SK-N-SH (cell line): Measurements from ENCODE around the gene PRKN. TPM values are rescaled to one million over a fixed set of nuclear protein-coding genes. Genes with fewer than 3 reads are reported as not detected.

Experiments used
- CTCF ChIA-PET: fragments of 300-600, 350-600 bp; formaldehyde crosslinking; extraction: SDS; loops from one replicate; lab custom pipeline; 2021; lab: Yijun Ruan, JAX
- POLR2A ChIA-PET: fragments of 350-600 bp; sonication (Branson Sonifier 250); formaldehyde crosslinking; extraction: SDS; loops from one replicate; lab custom pipeline; 2020; ENCODE audit warnings: antibody characterized with exemption, inconsistent platforms; lab: Yijun Ruan, JAX
- DNase-seq: peaks from one replicate; pipeline ENCODE4 v3.0.0; 2012
- H2AFZ ChIP-seq: fragments of 200-600 bp; sonication (generic); 2 replicates; pipeline ENCODE4 v1.8.1; 2016; ENCODE audit warnings: antibody characterized with exemption, mild to moderate bottlenecking, low read depth
- H3F3A ChIP-seq: fragments of 200-600 bp; sonication (generic); replicated peaks from 2 replicates; pipeline ENCODE3; 2016; ENCODE audit warnings: antibody characterized with exemption, mild to moderate bottlenecking; ENCODE audit not compliant: insufficient read depth
- H3K27ac ChIP-seq, 2 experiments: fragments of 200-500 bp in 1 of 2; fragments of 200-600 bp in 1 of 2; sonication (Bioruptor generic) in 1 of 2; sonication (generic), shearing (Covaris generic) in 1 of 2; 2 replicates each; pipeline versions ENCODE4 v1.5.1 to v1.6.1; 2014 to 2016; ENCODE audit warnings: low read depth in 2 of 2, inconsistent platforms in 1 of 2, low read length in 1 of 2, mild to moderate bottlenecking in 1 of 2, mixed read lengths in 1 of 2
- H3K27me3 ChIP-seq: fragments of 200-600 bp; sonication (generic), shearing (Covaris generic); 2 replicates; pipeline ENCODE4 v1.6.1; 2016; ENCODE audit warnings: mixed run types; ENCODE audit not compliant: insufficient read depth
- H3K36me3 ChIP-seq, 2 experiments: fragments of 200-500 bp in 1 of 2; fragments of 200-600 bp in 1 of 2; sonication (Bioruptor generic) in 1 of 2; sonication (generic) in 1 of 2; replicated peaks in 1 of 2; 2 replicates each; pipeline versions ENCODE3 to v1.5.1; 2014 to 2016; ENCODE audit warnings: low read length in 1 of 2, mild to moderate bottlenecking in 1 of 2; ENCODE audit not compliant: insufficient read depth in 2 of 2, control insufficient read depth in 1 of 2
- H3K4me1 ChIP-seq, 2 experiments: fragments of 200-500 bp in 1 of 2; fragments of 200-600 bp in 1 of 2; sonication (Bioruptor generic) in 1 of 2; sonication (generic), shearing (Covaris generic) in 1 of 2; 2 replicates each; pipeline versions ENCODE4 v1.5.1 to v1.6.1; 2014 to 2016; ENCODE audit warnings: low read depth in 1 of 2, low read length in 1 of 2, mixed run types in 1 of 2; ENCODE audit not compliant: insufficient read depth in 2 of 2, control insufficient read depth in 1 of 2
- H3K4me2 ChIP-seq: fragments of 200-600 bp; sonication (generic), shearing (Covaris generic); 2 replicates; pipeline ENCODE4 v1.6.1; 2017; ENCODE audit warnings: mixed run types
- H3K4me3 ChIP-seq, 2 experiments: fragments of 200-500 bp in 1 of 2; fragments of 200-600 bp in 1 of 2; sonication (Bioruptor generic) in 1 of 2; sonication (generic), shearing (Covaris generic) in 1 of 2; 2 replicates each; pipeline versions ENCODE4 v1.5.1 to v1.8.1; 2014 to 2016; ENCODE audit warnings: low read depth in 2 of 2, inconsistent platforms in 1 of 2, low read length in 1 of 2, mild to moderate bottlenecking in 1 of 2, mixed read lengths in 1 of 2, moderate library complexity in 1 of 2
- H3K79me2 ChIP-seq: fragments of 200-600 bp; sonication (generic); 2 replicates; pipeline ENCODE4 v1.8.1; 2017; ENCODE audit warnings: mild to moderate bottlenecking; ENCODE audit not compliant: insufficient read depth
- H3K9ac ChIP-seq: fragments of 200-600 bp; sonication (generic); 2 replicates; pipeline ENCODE4 v1.6.1; 2017; ENCODE audit warnings: mixed run types
- H3K9me2 ChIP-seq: fragments of 200-600 bp; sonication (generic); 2 replicates; pipeline ENCODE4 v1.6.1; 2017; ENCODE audit warnings: mixed run types
- H3K9me3 ChIP-seq: fragments of 200-600 bp; sonication (generic); 2 replicates; pipeline ENCODE4 v1.6.1; 2017; ENCODE audit warnings: mixed run types, mild to moderate bottlenecking, moderate library complexity
- H4K20me1 ChIP-seq: fragments of 200-600 bp; sonication (generic); 2 replicates; pipeline ENCODE4 v1.6.1; 2017; ENCODE audit warnings: mild to moderate bottlenecking, mixed run types; ENCODE audit not compliant: insufficient read depth
- ELF1 ChIP-seq: IDR thresholded peaks from 2 replicates; pipeline ENCODE4 v1.4.0; 2012
- EZH2phosphoT487 ChIP-seq: fragments of 200-600 bp; sonication (generic); IDR thresholded peaks from 2 replicates; pipeline ENCODE4 v1.6.1; 2017; ENCODE audit warnings: low read depth, mixed run types, mild to moderate bottlenecking, antibody characterized with exemption, moderate library complexity, borderline replicate concordance
- GABPA ChIP-seq: IDR thresholded peaks from 2 replicates; pipeline ENCODE4 v1.4.0; 2012; ENCODE audit warnings: low read depth, mild to moderate bottlenecking
- GATA2 ChIP-seq: sonication (generic); formaldehyde crosslinking; IDR thresholded peaks from 2 replicates; pipeline ENCODE4 v1.5.0; 2020; ENCODE audit warnings: mild to moderate bottlenecking, missing genetic modification reagents
- JUND ChIP-seq: IDR thresholded peaks from 2 replicates; pipeline ENCODE4 v1.4.0; 2012
- NFIC ChIP-seq: IDR thresholded peaks from 2 replicates; pipeline ENCODE4 v1.4.0; 2012; ENCODE audit warnings: borderline replicate concordance
- RCOR1 ChIP-seq: fragments of 150-350 bp; IDR thresholded peaks from 2 replicates; pipeline ENCODE4 v1.6.1; 2017; ENCODE audit warnings: antibody characterized with exemption, low read length
- TCF12 ChIP-seq: IDR thresholded peaks from 2 replicates; pipeline ENCODE4 v1.4.0; 2012
- TEAD4 ChIP-seq: IDR thresholded peaks from 2 replicates; pipeline ENCODE4 v1.4.0; 2012; ENCODE audit warnings: mild to moderate bottlenecking, borderline replicate concordance; ENCODE audit not compliant: insufficient read depth
- YY1 ChIP-seq: IDR thresholded peaks from 2 replicates; pipeline ENCODE4 v1.4.0; 2012; ENCODE audit warnings: low read depth, mild to moderate bottlenecking
- WGBS: methylation state at CpG from one replicate; pipeline ENCODE4 v1.1.6; 2017; ENCODE audit warnings: low lambda C conversion rate; 5-methylcytosine and 5-hydroxymethylcytosine counted together
- polyA plus RNA-seq, 3 experiments: library from polyadenylated mRNA; depleted of rRNA; stranded (reverse); fragments of >200 nt; gene quantifications; 2 replicates each; pipeline ENCODE4 v1.2.3, GENCODE V29; 2012
- TF ChIP-seq, protein P1 (sequence below): IDR thresholded peaks from 2 replicates; pipeline ENCODE4; 2012
- TF ChIP-seq, protein P2 (sequence below): fragments of 150-350 bp; IDR thresholded peaks from 2 replicates; pipeline ENCODE4 v1.6.1; 2017; ENCODE audit warnings: antibody characterized with exemption, low read length, low read depth, borderline replicate concordance
- TF ChIP-seq, protein P3 (sequence below): fragments of 200-600 bp; sonication (generic); IDR thresholded peaks from 2 replicates; pipeline ENCODE4 v1.6.1; 2017; ENCODE audit warnings: antibody characterized with exemption, mild to moderate bottlenecking, moderate library complexity

PRKN gene
- polyA plus RNA-seq, 1 of the 3 experiments (the other 2 are of a cell fraction) = 0.76 TPM

DNA sequence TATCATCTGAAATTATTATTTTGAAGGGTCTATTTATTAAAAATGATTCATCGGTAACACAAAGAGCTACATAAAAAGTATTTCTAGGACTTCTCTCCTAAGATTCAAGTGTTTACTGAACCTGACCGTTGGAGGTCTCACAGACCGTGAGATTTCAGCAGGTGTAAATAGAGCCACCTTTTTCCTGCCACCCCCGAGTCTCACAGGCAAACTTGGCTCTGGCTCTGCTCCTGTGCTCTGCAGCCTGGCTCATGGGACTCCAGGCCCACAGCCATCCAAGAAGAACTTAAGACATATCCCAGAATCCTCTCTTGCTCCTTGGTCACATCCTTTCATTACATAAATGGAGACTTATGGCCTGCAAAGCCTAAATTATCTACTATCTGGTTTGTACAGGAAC is 1385.9 kb downstream of the PRKN start:
- no peak overlapping the region for H3K9ac ChIP-seq
- no peaks in the 10 kb centered on the region for H3K9me2 ChIP-seq
- no peak overlapping the region for H3K4me3 ChIP-seq
- no peaks in the 10 kb centered on the region for H3K36me3 ChIP-seq
- no peaks in the 10 kb centered on the region for H4K20me1 ChIP-seq
- H3K27me3 ChIP-seq = no peaks in the 10 kb centered on the region
- H3K27ac ChIP-seq = no peak overlapping the region
- POLR2A ChIA-PET = no interaction called here
- H3K9me3 ChIP-seq = no peaks in the 10 kb centered on the region
- H3F3A ChIP-seq = no peaks in the 10 kb centered on the region
- 71% methylated on average over 4 of the region's 4 CpGs for WGBS
- DNase-seq = no peak
- TF ChIP-seq YY1 (no peak), EZH2phosphoT487 (no peak), TEAD4 (no peak), GABPA (no peak)
- no peaks in the 10 kb centered on the region for H3K4me1 ChIP-seq
- H2AFZ ChIP-seq = no peak overlapping the region
- H3K79me2 ChIP-seq = no peaks in the 10 kb centered on the region
- CTCF ChIA-PET = no interaction called here
- no peak overlapping the region for H3K4me2 ChIP-seq

DNA sequence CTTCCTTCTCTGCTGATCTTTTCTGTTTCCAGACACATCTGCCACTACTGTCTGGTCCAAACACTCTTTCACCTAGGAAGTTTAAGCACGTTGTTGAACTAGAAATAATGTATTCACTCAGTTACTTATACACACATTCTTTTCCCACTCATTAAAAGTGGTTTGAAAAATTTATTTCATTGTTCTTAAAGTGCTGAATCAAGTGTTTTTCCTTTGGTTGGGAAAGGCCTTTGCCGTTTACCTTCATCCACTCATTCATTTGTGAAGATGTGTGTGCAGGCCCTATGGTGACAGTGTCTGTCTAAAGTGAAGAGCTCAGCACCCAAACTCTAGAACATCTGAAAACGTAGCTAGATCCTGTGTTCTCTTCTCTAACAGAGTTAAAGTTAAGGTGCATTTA is 1389.6 kb downstream of the PRKN start:
- Histone ChIP-seq H3K4me1 (no peaks in the 10 kb centered on the region), H3K9ac (no peak overlapping the region), H2AFZ (no peak overlapping the region), H3K4me3 (no peak overlapping the region), H4K20me1 (no peaks in the 10 kb centered on the region), H3K27me3 (no peaks in the 10 kb centered on the region)
- DNase-seq = no peak
- POLR2A ChIA-PET = no interaction called here
- TF ChIP-seq TEAD4 (no peak), JUND (no peak), RCOR1 (no peak), ELF1 (no peak), TCF12 (no peak), GATA2 (CRISPR knock-in tag) (no peak), NFIC (no peak)
- TF ChIP-seq, protein P1, sequence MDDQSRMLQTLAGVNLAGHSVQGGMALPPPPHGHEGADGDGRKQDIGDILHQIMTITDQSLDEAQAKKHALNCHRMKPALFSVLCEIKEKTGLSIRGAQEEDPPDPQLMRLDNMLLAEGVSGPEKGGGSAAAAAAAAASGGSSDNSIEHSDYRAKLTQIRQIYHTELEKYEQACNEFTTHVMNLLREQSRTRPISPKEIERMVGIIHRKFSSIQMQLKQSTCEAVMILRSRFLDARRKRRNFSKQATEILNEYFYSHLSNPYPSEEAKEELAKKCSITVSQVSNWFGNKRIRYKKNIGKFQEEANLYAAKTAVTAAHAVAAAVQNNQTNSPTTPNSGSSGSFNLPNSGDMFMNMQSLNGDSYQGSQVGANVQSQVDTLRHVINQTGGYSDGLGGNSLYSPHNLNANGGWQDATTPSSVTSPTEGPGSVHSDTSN = no peak
- TF ChIP-seq, protein P2, sequence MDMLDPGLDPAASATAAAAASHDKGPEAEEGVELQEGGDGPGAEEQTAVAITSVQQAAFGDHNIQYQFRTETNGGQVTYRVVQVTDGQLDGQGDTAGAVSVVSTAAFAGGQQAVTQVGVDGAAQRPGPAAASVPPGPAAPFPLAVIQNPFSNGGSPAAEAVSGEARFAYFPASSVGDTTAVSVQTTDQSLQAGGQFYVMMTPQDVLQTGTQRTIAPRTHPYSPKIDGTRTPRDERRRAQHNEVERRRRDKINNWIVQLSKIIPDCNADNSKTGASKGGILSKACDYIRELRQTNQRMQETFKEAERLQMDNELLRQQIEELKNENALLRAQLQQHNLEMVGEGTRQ = no peak
- TF ChIP-seq, protein P3, sequence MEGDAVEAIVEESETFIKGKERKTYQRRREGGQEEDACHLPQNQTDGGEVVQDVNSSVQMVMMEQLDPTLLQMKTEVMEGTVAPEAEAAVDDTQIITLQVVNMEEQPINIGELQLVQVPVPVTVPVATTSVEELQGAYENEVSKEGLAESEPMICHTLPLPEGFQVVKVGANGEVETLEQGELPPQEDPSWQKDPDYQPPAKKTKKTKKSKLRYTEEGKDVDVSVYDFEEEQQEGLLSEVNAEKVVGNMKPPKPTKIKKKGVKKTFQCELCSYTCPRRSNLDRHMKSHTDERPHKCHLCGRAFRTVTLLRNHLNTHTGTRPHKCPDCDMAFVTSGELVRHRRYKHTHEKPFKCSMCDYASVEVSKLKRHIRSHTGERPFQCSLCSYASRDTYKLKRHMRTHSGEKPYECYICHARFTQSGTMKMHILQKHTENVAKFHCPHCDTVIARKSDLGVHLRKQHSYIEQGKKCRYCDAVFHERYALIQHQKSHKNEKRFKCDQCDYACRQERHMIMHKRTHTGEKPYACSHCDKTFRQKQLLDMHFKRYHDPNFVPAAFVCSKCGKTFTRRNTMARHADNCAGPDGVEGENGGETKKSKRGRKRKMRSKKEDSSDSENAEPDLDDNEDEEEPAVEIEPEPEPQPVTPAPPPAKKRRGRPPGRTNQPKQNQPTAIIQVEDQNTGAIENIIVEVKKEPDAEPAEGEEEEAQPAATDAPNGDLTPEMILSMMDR = no peak
- TF ChIP-seq, all 33 proteins: peak for 0
- CTCF ChIA-PET = no interaction called here
- H3K27ac ChIP-seq = no peak overlapping the region
- H3K4me2 ChIP-seq = no peak overlapping the region
- H3F3A ChIP-seq = no peaks in the 10 kb centered on the region
- 20% methylated on average over 3 of the region's 3 CpGs for WGBS
- no peaks in the 10 kb centered on the region for H3K9me2 ChIP-seq
- H3K9me3 ChIP-seq = no peaks in the 10 kb centered on the region
- H3K36me3 ChIP-seq = no peaks in the 10 kb centered on the region
- H3K79me2 ChIP-seq = no peaks in the 10 kb centered on the region
